SK-N-SH (cell line): ENCODE data around the gene RNF169. TPM values are rescaled to one million over a fixed set of nuclear protein-coding genes. Genes with fewer than 3 reads are reported as not detected.

Source experiments
- CTCF ChIA-PET: fragments of 300-600, 350-600 bp; formaldehyde crosslinking; extraction: SDS; loops from one replicate; lab custom pipeline; 2021; lab: Yijun Ruan, JAX
- POLR2A ChIA-PET: fragments of 350-600 bp; sonication (Branson Sonifier 250); formaldehyde crosslinking; extraction: SDS; loops from one replicate; lab custom pipeline; 2020; ENCODE audit warnings: antibody characterized with exemption, inconsistent platforms; lab: Yijun Ruan, JAX
- DNase-seq: peaks from one replicate; pipeline ENCODE4 v3.0.0; 2012
- H2AFZ ChIP-seq: fragments of 200-600 bp; sonication (generic); 2 replicates; pipeline ENCODE4 v1.8.1; 2016; ENCODE audit warnings: antibody characterized with exemption, mild to moderate bottlenecking, low read depth
- H3F3A ChIP-seq: fragments of 200-600 bp; sonication (generic); replicated peaks from 2 replicates; pipeline ENCODE3; 2016; ENCODE audit warnings: antibody characterized with exemption, mild to moderate bottlenecking; ENCODE audit not compliant: insufficient read depth
- H3K27ac ChIP-seq, 2 experiments: fragments of 200-500 bp in 1 of 2; fragments of 200-600 bp in 1 of 2; sonication (Bioruptor generic) in 1 of 2; sonication (generic), shearing (Covaris generic) in 1 of 2; 2 replicates each; pipeline versions ENCODE4 v1.5.1 to v1.6.1; 2014 to 2016; ENCODE audit warnings: low read depth in 2 of 2, inconsistent platforms in 1 of 2, low read length in 1 of 2, mild to moderate bottlenecking in 1 of 2, mixed read lengths in 1 of 2
- H3K27me3 ChIP-seq: fragments of 200-600 bp; sonication (generic), shearing (Covaris generic); 2 replicates; pipeline ENCODE4 v1.6.1; 2016; ENCODE audit warnings: mixed run types; ENCODE audit not compliant: insufficient read depth
- H3K36me3 ChIP-seq, 2 experiments: fragments of 200-500 bp in 1 of 2; fragments of 200-600 bp in 1 of 2; sonication (Bioruptor generic) in 1 of 2; sonication (generic) in 1 of 2; replicated peaks in 1 of 2; 2 replicates each; pipeline versions ENCODE3 to v1.5.1; 2014 to 2016; ENCODE audit warnings: low read length in 1 of 2, mild to moderate bottlenecking in 1 of 2; ENCODE audit not compliant: insufficient read depth in 2 of 2, control insufficient read depth in 1 of 2
- H3K4me1 ChIP-seq, 2 experiments: fragments of 200-500 bp in 1 of 2; fragments of 200-600 bp in 1 of 2; sonication (Bioruptor generic) in 1 of 2; sonication (generic), shearing (Covaris generic) in 1 of 2; 2 replicates each; pipeline versions ENCODE4 v1.5.1 to v1.6.1; 2014 to 2016; ENCODE audit warnings: low read depth in 1 of 2, low read length in 1 of 2, mixed run types in 1 of 2; ENCODE audit not compliant: insufficient read depth in 2 of 2, control insufficient read depth in 1 of 2
- H3K4me2 ChIP-seq: fragments of 200-600 bp; sonication (generic), shearing (Covaris generic); 2 replicates; pipeline ENCODE4 v1.6.1; 2017; ENCODE audit warnings: mixed run types
- H3K4me3 ChIP-seq, 2 experiments: fragments of 200-500 bp in 1 of 2; fragments of 200-600 bp in 1 of 2; sonication (Bioruptor generic) in 1 of 2; sonication (generic), shearing (Covaris generic) in 1 of 2; 2 replicates each; pipeline versions ENCODE4 v1.5.1 to v1.8.1; 2014 to 2016; ENCODE audit warnings: low read depth in 2 of 2, inconsistent platforms in 1 of 2, low read length in 1 of 2, mild to moderate bottlenecking in 1 of 2, mixed read lengths in 1 of 2, moderate library complexity in 1 of 2
- H3K79me2 ChIP-seq: fragments of 200-600 bp; sonication (generic); 2 replicates; pipeline ENCODE4 v1.8.1; 2017; ENCODE audit warnings: mild to moderate bottlenecking; ENCODE audit not compliant: insufficient read depth
- H3K9ac ChIP-seq: fragments of 200-600 bp; sonication (generic); 2 replicates; pipeline ENCODE4 v1.6.1; 2017; ENCODE audit warnings: mixed run types
- H3K9me2 ChIP-seq: fragments of 200-600 bp; sonication (generic); 2 replicates; pipeline ENCODE4 v1.6.1; 2017; ENCODE audit warnings: mixed run types
- H3K9me3 ChIP-seq: fragments of 200-600 bp; sonication (generic); 2 replicates; pipeline ENCODE4 v1.6.1; 2017; ENCODE audit warnings: mixed run types, mild to moderate bottlenecking, moderate library complexity
- H4K20me1 ChIP-seq: fragments of 200-600 bp; sonication (generic); 2 replicates; pipeline ENCODE4 v1.6.1; 2017; ENCODE audit warnings: mild to moderate bottlenecking, mixed run types; ENCODE audit not compliant: insufficient read depth
- CHD2 ChIP-seq: fragments of 150-350 bp; IDR thresholded peaks from 2 replicates; pipeline ENCODE4 v1.6.1; 2018; ENCODE audit warnings: low read length; ENCODE audit not compliant: partially characterized antibody
- ELF1 ChIP-seq: IDR thresholded peaks from 2 replicates; pipeline ENCODE4 v1.4.0; 2012
- EZH2phosphoT487 ChIP-seq: fragments of 200-600 bp; sonication (generic); IDR thresholded peaks from 2 replicates; pipeline ENCODE4 v1.6.1; 2017; ENCODE audit warnings: low read depth, mixed run types, mild to moderate bottlenecking, antibody characterized with exemption, moderate library complexity, borderline replicate concordance
- GABPA ChIP-seq: IDR thresholded peaks from 2 replicates; pipeline ENCODE4 v1.4.0; 2012; ENCODE audit warnings: low read depth, mild to moderate bottlenecking
- GATA2 ChIP-seq: sonication (generic); formaldehyde crosslinking; IDR thresholded peaks from 2 replicates; pipeline ENCODE4 v1.5.0; 2020; ENCODE audit warnings: mild to moderate bottlenecking, missing genetic modification reagents
- MXI1 ChIP-seq: IDR thresholded peaks from 2 replicates; pipeline ENCODE4 v1.6.1; 2012; ENCODE audit warnings: mild to moderate bottlenecking, low read depth, low read length, improper control_type of control experiment
- NFIC ChIP-seq: IDR thresholded peaks from 2 replicates; pipeline ENCODE4 v1.4.0; 2012; ENCODE audit warnings: borderline replicate concordance
- RAD21 ChIP-seq: IDR thresholded peaks from 2 replicates; pipeline ENCODE4 v1.6.1; 2012; ENCODE audit warnings: mild to moderate bottlenecking, low read length
- RCOR1 ChIP-seq: fragments of 150-350 bp; IDR thresholded peaks from 2 replicates; pipeline ENCODE4 v1.6.1; 2017; ENCODE audit warnings: antibody characterized with exemption, low read length
- SIN3A ChIP-seq: IDR thresholded peaks from 2 replicates; pipeline ENCODE4 v1.6.1; 2012; ENCODE audit warnings: low read depth, mild to moderate bottlenecking, low read length, moderate library complexity, borderline replicate concordance
- SMC3 ChIP-seq: IDR thresholded peaks from 2 replicates; pipeline ENCODE4 v1.6.1; 2012; ENCODE audit warnings: low read depth, low read length, improper control_type of control experiment
- TEAD4 ChIP-seq: IDR thresholded peaks from 2 replicates; pipeline ENCODE4 v1.4.0; 2012; ENCODE audit warnings: mild to moderate bottlenecking, borderline replicate concordance; ENCODE audit not compliant: insufficient read depth
- YY1 ChIP-seq: IDR thresholded peaks from 2 replicates; pipeline ENCODE4 v1.4.0; 2012; ENCODE audit warnings: low read depth, mild to moderate bottlenecking
- WGBS: methylation state at CpG from one replicate; pipeline ENCODE4 v1.1.6; 2017; ENCODE audit warnings: low lambda C conversion rate; 5-methylcytosine and 5-hydroxymethylcytosine counted together
- polyA plus RNA-seq, 3 experiments: library from polyadenylated mRNA; depleted of rRNA; stranded (reverse); fragments of >200 nt; gene quantifications; 2 replicates each; pipeline ENCODE4 v1.2.3, GENCODE V29; 2012
- TF ChIP-seq, protein P1 (sequence below): fragments of 150-350 bp; IDR thresholded peaks from 2 replicates; pipeline ENCODE4 v1.6.1; 2017; ENCODE audit warnings: antibody characterized with exemption, low read length, low read depth, borderline replicate concordance
- TF ChIP-seq, protein P2 (sequence below): fragments of 200-600 bp; sonication (generic); IDR thresholded peaks from 2 replicates; pipeline ENCODE4 v1.6.1; 2017; ENCODE audit warnings: antibody characterized with exemption, mild to moderate bottlenecking, moderate library complexity
- TF ChIP-seq, protein P3 (sequence below): IDR thresholded peaks from 2 replicates; pipeline ENCODE4 v1.6.1; 2012; ENCODE audit warnings: mild to moderate bottlenecking, low read depth, low read length, moderate library complexity

The RNF169 gene
- polyA plus RNA-seq, 1 of the 3 experiments (the other 2 are of a cell fraction), result 2.2 TPM

DNA sequence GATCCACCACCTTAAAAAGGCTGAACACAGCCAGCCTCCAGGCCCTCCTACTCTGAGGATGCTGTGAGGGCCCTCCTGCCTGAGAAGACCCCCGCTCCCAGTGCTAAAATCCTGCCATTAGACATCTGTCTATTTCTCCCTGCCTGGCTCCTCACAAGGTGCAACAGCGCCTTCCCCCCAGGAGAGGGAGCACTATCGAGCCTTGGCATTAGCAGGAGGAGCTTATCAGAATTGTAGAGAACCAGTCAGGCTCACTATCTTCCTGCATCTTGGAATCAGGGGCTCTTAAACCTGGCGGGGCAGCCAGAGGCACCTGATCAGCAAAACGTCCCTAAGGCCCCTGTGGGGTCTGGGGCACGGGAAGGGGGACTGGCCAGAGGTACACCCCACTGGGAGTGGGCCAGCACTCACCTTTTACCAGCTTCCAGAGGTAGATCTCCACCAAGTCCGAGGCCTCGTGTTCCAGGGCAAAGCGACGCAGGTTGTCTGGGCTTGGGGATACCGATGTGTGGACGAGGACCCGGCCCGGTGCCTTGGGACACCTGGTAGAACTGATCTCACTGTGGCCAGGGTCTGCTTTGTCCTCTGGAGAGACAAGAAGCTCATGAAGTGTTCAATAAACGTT, 46.2 kb upstream of the RNF169 start:
- Histone ChIP-seq H3K27ac (no peak overlapping the region), H3K79me2 (no peaks in the 10 kb centered on the region), H4K20me1 (no peaks in the 10 kb centered on the region), H3F3A (no peaks in the 10 kb centered on the region), H3K9ac (no peak overlapping the region), H3K4me2 (no peak overlapping the region), H3K36me3 (no peaks in the 10 kb centered on the region), H2AFZ (no peak overlapping the region), H3K4me1 (peaks cover 0 to 8% of the 10 kb centered on the region in 2 experiments; a peak in 1 of 4 replicates), H3K27me3 (no peaks in the 10 kb centered on the region), H3K9me3 (no peaks in the 10 kb centered on the region), H3K9me2 (no peaks in the 10 kb centered on the region), H3K4me3 (no peak overlapping the region; a peak in 1 of 4 replicates)
- TF ChIP-seq, protein P1, sequence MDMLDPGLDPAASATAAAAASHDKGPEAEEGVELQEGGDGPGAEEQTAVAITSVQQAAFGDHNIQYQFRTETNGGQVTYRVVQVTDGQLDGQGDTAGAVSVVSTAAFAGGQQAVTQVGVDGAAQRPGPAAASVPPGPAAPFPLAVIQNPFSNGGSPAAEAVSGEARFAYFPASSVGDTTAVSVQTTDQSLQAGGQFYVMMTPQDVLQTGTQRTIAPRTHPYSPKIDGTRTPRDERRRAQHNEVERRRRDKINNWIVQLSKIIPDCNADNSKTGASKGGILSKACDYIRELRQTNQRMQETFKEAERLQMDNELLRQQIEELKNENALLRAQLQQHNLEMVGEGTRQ, result no peak
- peak; percentile 72 for TF ChIP-seq RAD21
- no peak for TF ChIP-seq GABPA
- TF ChIP-seq, protein P2, sequence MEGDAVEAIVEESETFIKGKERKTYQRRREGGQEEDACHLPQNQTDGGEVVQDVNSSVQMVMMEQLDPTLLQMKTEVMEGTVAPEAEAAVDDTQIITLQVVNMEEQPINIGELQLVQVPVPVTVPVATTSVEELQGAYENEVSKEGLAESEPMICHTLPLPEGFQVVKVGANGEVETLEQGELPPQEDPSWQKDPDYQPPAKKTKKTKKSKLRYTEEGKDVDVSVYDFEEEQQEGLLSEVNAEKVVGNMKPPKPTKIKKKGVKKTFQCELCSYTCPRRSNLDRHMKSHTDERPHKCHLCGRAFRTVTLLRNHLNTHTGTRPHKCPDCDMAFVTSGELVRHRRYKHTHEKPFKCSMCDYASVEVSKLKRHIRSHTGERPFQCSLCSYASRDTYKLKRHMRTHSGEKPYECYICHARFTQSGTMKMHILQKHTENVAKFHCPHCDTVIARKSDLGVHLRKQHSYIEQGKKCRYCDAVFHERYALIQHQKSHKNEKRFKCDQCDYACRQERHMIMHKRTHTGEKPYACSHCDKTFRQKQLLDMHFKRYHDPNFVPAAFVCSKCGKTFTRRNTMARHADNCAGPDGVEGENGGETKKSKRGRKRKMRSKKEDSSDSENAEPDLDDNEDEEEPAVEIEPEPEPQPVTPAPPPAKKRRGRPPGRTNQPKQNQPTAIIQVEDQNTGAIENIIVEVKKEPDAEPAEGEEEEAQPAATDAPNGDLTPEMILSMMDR, result peak; percentile 88
- no peak for TF ChIP-seq CHD2
- no peak for TF ChIP-seq RCOR1
- peak; percentile 45; the same call in 1 of the 2 replicates for TF ChIP-seq GATA2 (CRISPR knock-in tag)
- no peak for TF ChIP-seq TEAD4
- no peak for TF ChIP-seq EZH2phosphoT487
- TF ChIP-seq MXI1, result no peak
- TF ChIP-seq SIN3A, result no peak
- no peak for TF ChIP-seq ELF1
- TF ChIP-seq SMC3, result peak; percentile 84
- TF ChIP-seq, protein P3, sequence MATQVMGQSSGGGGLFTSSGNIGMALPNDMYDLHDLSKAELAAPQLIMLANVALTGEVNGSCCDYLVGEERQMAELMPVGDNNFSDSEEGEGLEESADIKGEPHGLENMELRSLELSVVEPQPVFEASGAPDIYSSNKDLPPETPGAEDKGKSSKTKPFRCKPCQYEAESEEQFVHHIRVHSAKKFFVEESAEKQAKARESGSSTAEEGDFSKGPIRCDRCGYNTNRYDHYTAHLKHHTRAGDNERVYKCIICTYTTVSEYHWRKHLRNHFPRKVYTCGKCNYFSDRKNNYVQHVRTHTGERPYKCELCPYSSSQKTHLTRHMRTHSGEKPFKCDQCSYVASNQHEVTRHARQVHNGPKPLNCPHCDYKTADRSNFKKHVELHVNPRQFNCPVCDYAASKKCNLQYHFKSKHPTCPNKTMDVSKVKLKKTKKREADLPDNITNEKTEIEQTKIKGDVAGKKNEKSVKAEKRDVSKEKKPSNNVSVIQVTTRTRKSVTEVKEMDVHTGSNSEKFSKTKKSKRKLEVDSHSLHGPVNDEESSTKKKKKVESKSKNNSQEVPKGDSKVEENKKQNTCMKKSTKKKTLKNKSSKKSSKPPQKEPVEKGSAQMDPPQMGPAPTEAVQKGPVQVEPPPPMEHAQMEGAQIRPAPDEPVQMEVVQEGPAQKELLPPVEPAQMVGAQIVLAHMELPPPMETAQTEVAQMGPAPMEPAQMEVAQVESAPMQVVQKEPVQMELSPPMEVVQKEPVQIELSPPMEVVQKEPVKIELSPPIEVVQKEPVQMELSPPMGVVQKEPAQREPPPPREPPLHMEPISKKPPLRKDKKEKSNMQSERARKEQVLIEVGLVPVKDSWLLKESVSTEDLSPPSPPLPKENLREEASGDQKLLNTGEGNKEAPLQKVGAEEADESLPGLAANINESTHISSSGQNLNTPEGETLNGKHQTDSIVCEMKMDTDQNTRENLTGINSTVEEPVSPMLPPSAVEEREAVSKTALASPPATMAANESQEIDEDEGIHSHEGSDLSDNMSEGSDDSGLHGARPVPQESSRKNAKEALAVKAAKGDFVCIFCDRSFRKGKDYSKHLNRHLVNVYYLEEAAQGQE, result no peak
- TF ChIP-seq YY1, result no peak
- no peak for TF ChIP-seq NFIC
- CTCF ChIA-PET, result interaction anchor here (0.6 to 15.6 kb wide), 49 partner anchors 9 to 905 kb away, joined by 3 to 243 read pairs (median 5); partner anchors contain the start of genes CHRDL2, POLD3 and RNF169
- POLR2A ChIA-PET, result interaction anchor here (1.3 kb wide), 1 partner anchor 10 kb away, joined by 4 read pairs; no protein-coding TSS in a partner anchor
- 59% methylated on average over 9 of the region's 15 CpGs for WGBS
- DNase-seq, result peak; percentile 84
